HEK293 (cell line): ENCODE measurements around the gene TMEM132A.

Experiments used
- BCL11B ChIP-seq: fragments of 450-650 bp; formaldehyde crosslinking; IDR thresholded peaks from 2 replicates; pipeline ENCODE4 v1.5.1; 2016; ENCODE audit warnings: low read depth, missing biosample characterization, missing genetic modification characterization
- MEIS1 ChIP-seq: sonication (generic); formaldehyde crosslinking; IDR thresholded peaks from 2 replicates; pipeline ENCODE4 v1.8.1; 2022; ENCODE audit warnings: missing genetic modification reagents, mild to moderate bottlenecking, borderline replicate concordance
- ZBTB48 ChIP-seq: fragments of 450-650 bp; formaldehyde crosslinking; IDR thresholded peaks from 2 replicates; pipeline ENCODE4 v1.5.1; 2016; ENCODE audit warnings: missing biosample characterization, missing genetic modification characterization
- ZEB2 ChIP-seq: fragments of 450-650 bp; formaldehyde crosslinking; IDR thresholded peaks from 2 replicates; pipeline ENCODE4 v1.5.1; 2016; ENCODE audit warnings: missing biosample characterization, missing genetic modification characterization
- ZFP41 ChIP-seq: fragments of 450-650 bp; formaldehyde crosslinking; IDR thresholded peaks from 2 replicates; pipeline ENCODE4 v1.5.1; 2016; ENCODE audit warnings: missing biosample characterization, missing genetic modification characterization, borderline replicate concordance
- ZNF10 ChIP-seq: fragments of 450-650 bp; formaldehyde crosslinking; IDR thresholded peaks from 2 replicates; pipeline ENCODE4 v1.5.1; 2017; ENCODE audit warnings: missing biosample characterization, missing genetic modification characterization
- ZNF221 ChIP-seq: fragments of 450-650 bp; formaldehyde crosslinking; IDR thresholded peaks from 2 replicates; pipeline ENCODE4 v1.5.1; 2017; ENCODE audit warnings: missing biosample characterization, missing genetic modification characterization, borderline replicate concordance
- ZNF23 ChIP-seq: fragments of 450-650 bp; formaldehyde crosslinking; IDR thresholded peaks from 2 replicates; pipeline ENCODE4 v1.5.1; 2016; ENCODE audit warnings: missing biosample characterization, missing genetic modification characterization, borderline replicate concordance
- ZNF311 ChIP-seq: fragments of 450-650 bp; formaldehyde crosslinking; IDR thresholded peaks from 2 replicates; pipeline ENCODE4 v1.5.1; 2017; ENCODE audit warnings: missing biosample characterization, missing genetic modification characterization, borderline replicate concordance
- ZNF529 ChIP-seq: fragments of 450-650 bp; formaldehyde crosslinking; IDR thresholded peaks from 2 replicates; pipeline ENCODE4 v1.5.1; 2017; ENCODE audit warnings: missing genetic modification characterization, missing biosample characterization; ENCODE audit not compliant: insufficient replicate concordance
- ZNF701 ChIP-seq: fragments of 450-650 bp; formaldehyde crosslinking; IDR thresholded peaks from 2 replicates; pipeline ENCODE4 v1.5.1; 2016; ENCODE audit warnings: missing biosample characterization, missing genetic modification characterization
- TF ChIP-seq, protein P1 (sequence below): fragments of 450-650 bp; formaldehyde crosslinking; IDR thresholded peaks from 2 replicates; pipeline ENCODE4 v1.5.1; 2016; ENCODE audit warnings: missing biosample characterization, missing genetic modification characterization
- TF ChIP-seq, protein P2 (sequence below): fragments of 450-650 bp; formaldehyde crosslinking; IDR thresholded peaks from 2 replicates; pipeline ENCODE4 v1.5.1; 2017; ENCODE audit warnings: missing biosample characterization, missing genetic modification characterization
- TF ChIP-seq, protein P3 (sequence below): fragments of 450-650 bp; formaldehyde crosslinking; IDR thresholded peaks from 2 replicates; pipeline ENCODE4 v1.5.1; 2017; ENCODE audit warnings: missing biosample characterization, mild to moderate bottlenecking, missing genetic modification characterization, moderate library complexity
- TF ChIP-seq, protein P4 (sequence below): fragments of 450-650 bp; formaldehyde crosslinking; conservative IDR thresholded peaks from 2 replicates; pipeline ENCODE4 v1.5.1; 2016; ENCODE audit warnings: low read depth, missing biosample characterization, missing genetic modification characterization
- TF ChIP-seq, protein P5 (sequence below): fragments of 450-650 bp; formaldehyde crosslinking; IDR thresholded peaks from 2 replicates; pipeline ENCODE4 v1.5.1; 2016; ENCODE audit warnings: missing biosample characterization, missing genetic modification characterization
- TF ChIP-seq, protein P6 (sequence below): fragments of 450-650 bp; formaldehyde crosslinking; IDR thresholded peaks from 2 replicates; pipeline ENCODE4 v1.5.1; 2017; ENCODE audit warnings: missing biosample characterization, missing genetic modification characterization

Gene TMEM132A

DNA sequence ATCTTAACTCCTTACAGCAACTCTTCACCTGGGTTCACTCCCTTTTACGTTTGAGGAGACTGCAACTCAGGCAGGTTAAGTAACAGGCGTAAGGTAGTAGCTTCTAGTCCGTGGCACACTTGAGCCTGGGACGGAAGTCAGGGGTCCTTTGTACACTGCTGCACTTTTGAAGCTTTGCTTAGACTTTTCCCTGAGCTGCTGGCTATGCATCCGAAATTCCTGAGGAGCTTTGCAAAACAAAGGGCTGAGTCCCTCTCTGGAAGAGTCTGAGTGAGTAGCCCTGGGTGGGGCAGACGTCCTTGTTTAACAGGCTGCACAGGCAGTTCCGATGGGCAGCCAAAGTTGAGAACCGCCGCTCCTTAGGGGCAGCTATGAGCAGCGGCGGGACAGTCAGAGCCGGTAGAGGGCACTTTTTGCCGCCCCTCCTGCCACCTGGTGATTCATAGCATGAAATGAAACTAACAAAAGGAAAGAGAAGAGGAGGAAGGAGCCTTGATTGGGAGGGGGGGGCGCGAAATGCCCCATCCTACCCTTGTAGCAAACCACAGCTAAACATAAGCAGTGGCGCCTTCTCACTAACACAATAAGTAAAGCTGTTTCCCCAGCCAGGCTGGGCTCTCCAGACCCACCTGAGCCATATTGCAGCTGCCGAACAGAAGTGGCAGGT, 8.9 kb upstream of the TMEM132A start (continued):
- no peak for TF ChIP-seq ZNF701
- 0 out of 2 replicates have a peak, but pooled peaks have one; percentile 18 for TF ChIP-seq ZBTB48 (tag by site-specific recombination)
- TF ChIP-seq, protein P1, sequence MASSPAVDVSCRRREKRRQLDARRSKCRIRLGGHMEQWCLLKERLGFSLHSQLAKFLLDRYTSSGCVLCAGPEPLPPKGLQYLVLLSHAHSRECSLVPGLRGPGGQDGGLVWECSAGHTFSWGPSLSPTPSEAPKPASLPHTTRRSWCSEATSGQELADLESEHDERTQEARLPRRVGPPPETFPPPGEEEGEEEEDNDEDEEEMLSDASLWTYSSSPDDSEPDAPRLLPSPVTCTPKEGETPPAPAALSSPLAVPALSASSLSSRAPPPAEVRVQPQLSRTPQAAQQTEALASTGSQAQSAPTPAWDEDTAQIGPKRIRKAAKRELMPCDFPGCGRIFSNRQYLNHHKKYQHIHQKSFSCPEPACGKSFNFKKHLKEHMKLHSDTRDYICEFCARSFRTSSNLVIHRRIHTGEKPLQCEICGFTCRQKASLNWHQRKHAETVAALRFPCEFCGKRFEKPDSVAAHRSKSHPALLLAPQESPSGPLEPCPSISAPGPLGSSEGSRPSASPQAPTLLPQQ (tag by site-specific recombination) = no peak
- TF ChIP-seq BCL11B (tag by site-specific recombination) = no peak
- no peak for TF ChIP-seq ZNF311 (tag by site-specific recombination)
- no peak for TF ChIP-seq ZNF221 (tag by site-specific recombination)
- no peak for TF ChIP-seq ZNF23 (tag by site-specific recombination)
- no peak for TF ChIP-seq MEIS1 (CRISPR knock-in tag)
- no peak for TF ChIP-seq ZNF10 (tag by site-specific recombination)
- TF ChIP-seq ZEB2 (tag by site-specific recombination) = 0 out of 2 replicates have a peak, but pooled peaks have one; percentile 35
- TF ChIP-seq, protein P2, sequence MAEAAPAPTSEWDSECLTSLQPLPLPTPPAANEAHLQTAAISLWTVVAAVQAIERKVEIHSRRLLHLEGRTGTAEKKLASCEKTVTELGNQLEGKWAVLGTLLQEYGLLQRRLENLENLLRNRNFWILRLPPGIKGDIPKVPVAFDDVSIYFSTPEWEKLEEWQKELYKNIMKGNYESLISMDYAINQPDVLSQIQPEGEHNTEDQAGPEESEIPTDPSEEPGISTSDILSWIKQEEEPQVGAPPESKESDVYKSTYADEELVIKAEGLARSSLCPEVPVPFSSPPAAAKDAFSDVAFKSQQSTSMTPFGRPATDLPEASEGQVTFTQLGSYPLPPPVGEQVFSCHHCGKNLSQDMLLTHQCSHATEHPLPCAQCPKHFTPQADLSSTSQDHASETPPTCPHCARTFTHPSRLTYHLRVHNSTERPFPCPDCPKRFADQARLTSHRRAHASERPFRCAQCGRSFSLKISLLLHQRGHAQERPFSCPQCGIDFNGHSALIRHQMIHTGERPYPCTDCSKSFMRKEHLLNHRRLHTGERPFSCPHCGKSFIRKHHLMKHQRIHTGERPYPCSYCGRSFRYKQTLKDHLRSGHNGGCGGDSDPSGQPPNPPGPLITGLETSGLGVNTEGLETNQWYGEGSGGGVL = no peak
- TF ChIP-seq, protein P3, sequence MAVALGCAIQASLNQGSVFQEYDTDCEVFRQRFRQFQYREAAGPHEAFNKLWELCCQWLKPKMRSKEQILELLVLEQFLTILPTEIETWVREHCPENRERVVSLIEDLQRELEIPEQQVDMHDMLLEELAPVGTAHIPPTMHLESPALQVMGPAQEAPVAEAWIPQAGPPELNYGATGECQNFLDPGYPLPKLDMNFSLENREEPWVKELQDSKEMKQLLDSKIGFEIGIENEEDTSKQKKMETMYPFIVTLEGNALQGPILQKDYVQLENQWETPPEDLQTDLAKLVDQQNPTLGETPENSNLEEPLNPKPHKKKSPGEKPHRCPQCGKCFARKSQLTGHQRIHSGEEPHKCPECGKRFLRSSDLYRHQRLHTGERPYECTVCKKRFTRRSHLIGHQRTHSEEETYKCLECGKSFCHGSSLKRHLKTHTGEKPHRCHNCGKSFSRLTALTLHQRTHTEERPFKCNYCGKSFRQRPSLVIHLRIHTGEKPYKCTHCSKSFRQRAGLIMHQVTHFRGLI (tag by site-specific recombination) = no peak
- TF ChIP-seq, protein P4, sequence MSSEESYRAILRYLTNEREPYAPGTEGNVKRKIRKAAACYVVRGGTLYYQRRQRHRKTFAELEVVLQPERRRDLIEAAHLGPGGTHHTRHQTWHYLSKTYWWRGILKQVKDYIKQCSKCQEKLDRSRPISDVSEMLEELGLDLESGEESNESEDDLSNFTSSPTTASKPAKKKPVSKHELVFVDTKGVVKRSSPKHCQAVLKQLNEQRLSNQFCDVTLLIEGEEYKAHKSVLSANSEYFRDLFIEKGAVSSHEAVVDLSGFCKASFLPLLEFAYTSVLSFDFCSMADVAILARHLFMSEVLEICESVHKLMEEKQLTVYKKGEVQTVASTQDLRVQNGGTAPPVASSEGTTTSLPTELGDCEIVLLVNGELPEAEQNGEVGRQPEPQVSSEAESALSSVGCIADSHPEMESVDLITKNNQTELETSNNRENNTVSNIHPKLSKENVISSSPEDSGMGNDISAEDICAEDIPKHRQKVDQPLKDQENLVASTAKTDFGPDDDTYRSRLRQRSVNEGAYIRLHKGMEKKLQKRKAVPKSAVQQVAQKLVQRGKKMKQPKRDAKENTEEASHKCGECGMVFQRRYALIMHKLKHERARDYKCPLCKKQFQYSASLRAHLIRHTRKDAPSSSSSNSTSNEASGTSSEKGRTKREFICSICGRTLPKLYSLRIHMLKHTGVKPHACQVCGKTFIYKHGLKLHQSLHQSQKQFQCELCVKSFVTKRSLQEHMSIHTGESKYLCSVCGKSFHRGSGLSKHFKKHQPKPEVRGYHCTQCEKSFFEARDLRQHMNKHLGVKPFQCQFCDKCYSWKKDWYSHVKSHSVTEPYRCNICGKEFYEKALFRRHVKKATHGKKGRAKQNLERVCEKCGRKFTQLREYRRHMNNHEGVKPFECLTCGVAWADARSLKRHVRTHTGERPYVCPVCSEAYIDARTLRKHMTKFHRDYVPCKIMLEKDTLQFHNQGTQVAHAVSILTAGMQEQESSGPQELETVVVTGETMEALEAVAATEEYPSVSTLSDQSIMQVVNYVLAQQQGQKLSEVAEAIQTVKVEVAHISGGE (tag by site-specific recombination) = peak; percentile 48; the same call in 1 of the 2 replicates
- TF ChIP-seq, protein P5, sequence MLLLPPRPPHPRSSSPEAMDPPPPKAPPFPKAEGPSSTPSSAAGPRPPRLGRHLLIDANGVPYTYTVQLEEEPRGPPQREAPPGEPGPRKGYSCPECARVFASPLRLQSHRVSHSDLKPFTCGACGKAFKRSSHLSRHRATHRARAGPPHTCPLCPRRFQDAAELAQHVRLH (tag by site-specific recombination) = no peak
- TF ChIP-seq ZFP41 (tag by site-specific recombination) = no peak
- TF ChIP-seq, protein P6, sequence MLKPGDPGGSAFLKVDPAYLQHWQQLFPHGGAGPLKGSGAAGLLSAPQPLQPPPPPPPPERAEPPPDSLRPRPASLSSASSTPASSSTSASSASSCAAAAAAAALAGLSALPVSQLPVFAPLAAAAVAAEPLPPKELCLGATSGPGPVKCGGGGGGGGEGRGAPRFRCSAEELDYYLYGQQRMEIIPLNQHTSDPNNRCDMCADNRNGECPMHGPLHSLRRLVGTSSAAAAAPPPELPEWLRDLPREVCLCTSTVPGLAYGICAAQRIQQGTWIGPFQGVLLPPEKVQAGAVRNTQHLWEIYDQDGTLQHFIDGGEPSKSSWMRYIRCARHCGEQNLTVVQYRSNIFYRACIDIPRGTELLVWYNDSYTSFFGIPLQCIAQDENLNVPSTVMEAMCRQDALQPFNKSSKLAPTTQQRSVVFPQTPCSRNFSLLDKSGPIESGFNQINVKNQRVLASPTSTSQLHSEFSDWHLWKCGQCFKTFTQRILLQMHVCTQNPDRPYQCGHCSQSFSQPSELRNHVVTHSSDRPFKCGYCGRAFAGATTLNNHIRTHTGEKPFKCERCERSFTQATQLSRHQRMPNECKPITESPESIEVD (tag by site-specific recombination) = no peak
- TF ChIP-seq ZNF529 = no peak
